Nephron (organoid): ENCODE measurements around the gene SERGEF.
A peak's percentile ranks its signal among the peaks of the same experiment; 100 is the strongest.

ENCODE experiments used
- H3K27ac Mint-ChIP-seq, 3 experiments: 2 replicates each; pipeline ENCODE4 v1.8.0; 2020; ENCODE audit warnings: mixed read lengths in 3 of 3, mild to moderate bottlenecking in 2 of 3, moderate library complexity in 1 of 3
- H3K27me3 Mint-ChIP-seq: 2 replicates; pipeline ENCODE4 v1.8.0; 2021; ENCODE audit warnings: low read depth, mild to moderate bottlenecking, moderate library complexity, mixed read lengths
- H3K36me3 Mint-ChIP-seq: 2 replicates; pipeline ENCODE4 v1.8.0; 2020; ENCODE audit warnings: low read depth, mixed read lengths
- H3K4me1 Mint-ChIP-seq: 2 replicates; pipeline ENCODE4 v1.8.0; 2020; ENCODE audit warnings: mixed read lengths
- H3K4me3 Mint-ChIP-seq, 3 experiments: 2 replicates each; pipeline ENCODE4 v1.8.0; 2020; ENCODE audit warnings: mild to moderate bottlenecking in 3 of 3, mixed read lengths in 3 of 3, moderate library complexity in 2 of 3
- H3K9me3 Mint-ChIP-seq: 2 replicates; pipeline ENCODE4 v1.8.0; 2020; ENCODE audit warnings: mixed read lengths
- TF ChIP-seq, protein P1 (sequence below), 3 experiments: fragments of 200-600 bp; sonication (generic); IDR thresholded peaks; one replicate each; pipeline ENCODE4 v1.5.0; 2021; ENCODE audit warnings: antibody characterized with exemption in 3 of 3; ENCODE audit not compliant: unreplicated experiment in 3 of 3

The SERGEF gene

DNA sequence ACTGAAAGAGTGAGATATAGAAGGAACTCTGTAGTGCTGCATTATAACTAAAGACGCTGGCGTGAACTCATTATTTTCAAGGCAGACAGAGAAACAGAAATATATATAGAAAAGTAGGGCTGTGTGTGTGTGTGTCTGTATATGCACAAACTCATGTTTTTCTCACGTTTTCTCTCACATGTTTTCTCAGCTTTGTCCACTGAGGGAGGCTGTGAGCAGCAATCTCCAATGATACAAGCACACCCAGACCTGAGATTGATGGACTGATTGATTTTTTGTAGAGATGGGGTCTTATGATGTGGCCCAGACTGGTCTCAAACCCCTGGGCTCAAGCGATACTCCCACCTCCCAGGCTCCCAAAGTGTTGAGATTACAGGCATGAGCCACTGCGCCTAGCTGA is 122.5 kb downstream of the SERGEF start:
- peaks cover 11% of the 10 kb centered on the region for H3K4me1 Mint-ChIP-seq
- H3K27ac Mint-ChIP-seq = no peak overlapping the region

DNA sequence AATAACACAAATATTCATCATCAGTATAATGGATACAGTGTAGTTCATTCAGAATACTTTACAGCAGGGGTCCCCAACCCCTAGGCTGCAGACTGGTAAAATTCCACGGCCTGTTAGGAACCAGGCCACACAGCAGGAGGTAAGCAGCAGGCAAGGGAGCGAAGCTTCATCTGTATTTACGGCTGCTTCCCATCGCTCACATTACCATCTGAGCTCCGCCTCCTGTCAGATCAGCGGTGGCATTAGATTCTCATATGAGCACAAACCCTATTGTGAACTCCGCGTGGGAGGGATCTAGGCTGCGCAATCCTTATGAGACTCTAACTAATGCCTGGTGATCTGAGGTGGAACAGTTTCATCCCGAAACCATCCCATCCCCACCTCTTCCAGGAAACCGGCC is 125.1 kb downstream of the SERGEF start:
- Mint-ChIP-seq H3K4me3 (no peak overlapping the region), H3K27me3 (no peaks in the 10 kb centered on the region), H3K9me3 (no peaks in the 10 kb centered on the region), H3K4me1 (peaks cover 5% of the 10 kb centered on the region), H3K36me3 (no peaks in the 10 kb centered on the region), H3K27ac (no peak overlapping the region)
- TF ChIP-seq, protein P1, sequence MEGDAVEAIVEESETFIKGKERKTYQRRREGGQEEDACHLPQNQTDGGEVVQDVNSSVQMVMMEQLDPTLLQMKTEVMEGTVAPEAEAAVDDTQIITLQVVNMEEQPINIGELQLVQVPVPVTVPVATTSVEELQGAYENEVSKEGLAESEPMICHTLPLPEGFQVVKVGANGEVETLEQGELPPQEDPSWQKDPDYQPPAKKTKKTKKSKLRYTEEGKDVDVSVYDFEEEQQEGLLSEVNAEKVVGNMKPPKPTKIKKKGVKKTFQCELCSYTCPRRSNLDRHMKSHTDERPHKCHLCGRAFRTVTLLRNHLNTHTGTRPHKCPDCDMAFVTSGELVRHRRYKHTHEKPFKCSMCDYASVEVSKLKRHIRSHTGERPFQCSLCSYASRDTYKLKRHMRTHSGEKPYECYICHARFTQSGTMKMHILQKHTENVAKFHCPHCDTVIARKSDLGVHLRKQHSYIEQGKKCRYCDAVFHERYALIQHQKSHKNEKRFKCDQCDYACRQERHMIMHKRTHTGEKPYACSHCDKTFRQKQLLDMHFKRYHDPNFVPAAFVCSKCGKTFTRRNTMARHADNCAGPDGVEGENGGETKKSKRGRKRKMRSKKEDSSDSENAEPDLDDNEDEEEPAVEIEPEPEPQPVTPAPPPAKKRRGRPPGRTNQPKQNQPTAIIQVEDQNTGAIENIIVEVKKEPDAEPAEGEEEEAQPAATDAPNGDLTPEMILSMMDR (IDR thresholded peaks at IDR 0.05; ENCODE audit: unreplicated experiment in 3 of 3) = no peak

More for the DNA sequence above, 122.5 kb downstream of the SERGEF start:
- Mint-ChIP-seq H3K36me3 (no peaks in the 10 kb centered on the region), H3K4me3 (no peak overlapping the region), H3K27me3 (no peaks in the 10 kb centered on the region), H3K9me3 (no peaks in the 10 kb centered on the region)
- TF ChIP-seq, protein P1 (IDR thresholded peaks at IDR 0.05; ENCODE audit: unreplicated experiment in 3 of 3) = peak in 1 of 3 experiments; percentile 18

DNA sequence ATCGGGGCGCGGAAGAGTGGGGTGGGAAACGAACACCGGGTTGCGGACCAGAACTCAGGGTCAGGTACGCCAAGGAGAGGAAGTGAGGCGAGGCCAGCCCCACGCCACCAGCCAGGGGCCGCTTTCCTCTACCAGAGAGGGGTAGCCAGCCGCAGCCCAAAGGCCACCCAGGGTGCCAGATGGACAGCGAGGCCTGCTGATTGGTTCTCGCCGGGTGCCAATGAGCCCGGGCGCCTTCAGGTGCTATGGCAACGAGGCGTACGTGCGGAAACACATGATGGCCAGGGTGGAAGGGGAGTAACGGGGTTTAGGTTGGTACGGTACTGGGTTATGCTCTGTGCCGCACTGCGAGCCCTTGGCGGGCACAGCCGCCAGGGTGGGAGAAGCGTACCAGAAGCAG is 128.9 kb downstream of the SERGEF start:
- H3K4me3 Mint-ChIP-seq = no peak overlapping the region

DNA sequence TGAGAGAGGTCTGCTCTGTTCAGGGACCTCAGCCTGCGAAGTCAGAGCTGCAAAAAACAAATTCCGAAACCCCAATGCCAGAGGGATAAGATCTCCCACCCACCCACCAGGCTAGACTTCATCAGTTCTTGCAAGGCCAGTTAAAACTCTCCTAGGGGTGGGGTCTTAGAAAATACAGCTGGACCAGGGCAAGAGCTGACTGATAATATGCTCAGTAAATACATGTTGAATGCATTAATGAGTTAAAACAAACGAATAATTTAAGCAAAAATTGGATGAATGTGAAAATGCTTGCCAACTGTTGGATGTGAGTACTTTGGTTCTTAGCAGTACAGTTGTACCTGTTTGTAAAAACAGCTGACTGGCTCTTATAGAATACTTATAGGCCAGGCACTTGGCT is 129.8 kb downstream of the SERGEF start:
- Mint-ChIP-seq H3K27me3 (no peaks in the 10 kb centered on the region), H3K9me3 (no peaks in the 10 kb centered on the region), H3K4me1 (peaks cover 5% of the 10 kb centered on the region), H3K36me3 (no peaks in the 10 kb centered on the region), H3K27ac (no peak overlapping the region), H3K4me3 (no peak overlapping the region)
- TF ChIP-seq, protein P1 (IDR thresholded peaks at IDR 0.05; ENCODE audit: unreplicated experiment in 3 of 3) = no peak

More for the DNA sequence above, 128.9 kb downstream of the SERGEF start:
- no peaks in the 10 kb centered on the region for H3K9me3 Mint-ChIP-seq
- H3K27me3 Mint-ChIP-seq = no peaks in the 10 kb centered on the region
- no peak overlapping the region for H3K27ac Mint-ChIP-seq
- no peaks in the 10 kb centered on the region for H3K36me3 Mint-ChIP-seq
- TF ChIP-seq, protein P1 (IDR thresholded peaks at IDR 0.05; ENCODE audit: unreplicated experiment in 3 of 3) = no peak
- H3K4me1 Mint-ChIP-seq = peaks cover 5% of the 10 kb centered on the region

DNA sequence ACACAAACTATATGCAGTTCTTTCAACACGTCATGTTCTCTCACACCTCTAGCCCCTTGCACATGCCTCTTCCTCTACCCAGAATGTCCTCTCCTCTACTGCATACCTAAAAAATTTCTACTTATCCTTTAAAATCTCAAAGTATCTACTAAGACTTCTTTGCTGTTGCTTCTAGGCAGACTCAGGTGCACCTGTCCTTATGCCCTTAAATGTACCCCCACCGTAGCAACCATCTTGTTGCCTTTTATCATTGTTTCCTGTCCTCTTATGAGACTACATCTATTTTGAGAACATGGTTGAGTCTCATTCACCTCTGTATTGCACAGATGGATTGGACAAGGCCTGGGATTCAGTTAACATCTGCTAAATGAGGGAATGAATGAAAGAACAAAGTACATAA is 134.1 kb downstream of the SERGEF start:
- no peaks in the 10 kb centered on the region for H3K36me3 Mint-ChIP-seq
- no peaks in the 10 kb centered on the region for H3K27me3 Mint-ChIP-seq
- no peak overlapping the region for H3K4me3 Mint-ChIP-seq
- TF ChIP-seq, protein P1 (IDR thresholded peaks at IDR 0.05; ENCODE audit: unreplicated experiment in 3 of 3) = no peak
- H3K9me3 Mint-ChIP-seq = no peaks in the 10 kb centered on the region
- peaks cover 2% of the 10 kb centered on the region for H3K4me1 Mint-ChIP-seq
- H3K27ac Mint-ChIP-seq = no peak overlapping the region

DNA sequence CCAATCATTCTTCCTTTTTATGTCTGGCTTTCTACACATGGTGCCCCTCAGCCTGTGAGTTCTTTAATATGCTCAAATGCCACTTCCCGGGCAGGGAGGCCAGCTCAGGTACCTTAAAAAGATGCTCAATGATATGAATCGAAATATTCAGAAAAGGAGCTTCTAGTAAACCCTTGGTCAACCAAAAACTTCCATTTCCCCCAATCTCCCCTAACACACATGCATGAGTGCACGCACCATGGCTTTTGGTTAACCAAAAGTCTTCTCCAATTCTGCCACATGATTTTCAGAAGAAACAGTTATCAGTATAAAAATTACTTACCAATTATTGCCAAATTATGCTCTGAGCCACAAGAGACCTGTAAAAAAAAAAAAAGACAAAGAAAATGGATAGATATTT is 135.0 kb downstream of the SERGEF start:
- Mint-ChIP-seq H3K27me3 (no peaks in the 10 kb centered on the region), H3K4me3 (no peak overlapping the region), H3K4me1 (peaks cover 6% of the 10 kb centered on the region), H3K9me3 (no peaks in the 10 kb centered on the region), H3K36me3 (no peaks in the 10 kb centered on the region), H3K27ac (no peak overlapping the region)
- TF ChIP-seq, protein P1 (IDR thresholded peaks at IDR 0.05; ENCODE audit: unreplicated experiment in 3 of 3) = no peak
